Germinal center (tissue), 1 donor: Measurements from ENCODE around the gene STK35.
A peak's percentile ranks its signal among the peaks of the same experiment; 100 is the strongest.

Experiments
- DNase-seq: peaks from one replicate; pipeline ENCODE4 v3.0.0; 2012; ENCODE audit warnings: mixed read lengths, low spot score

STK35 gene

DNA sequence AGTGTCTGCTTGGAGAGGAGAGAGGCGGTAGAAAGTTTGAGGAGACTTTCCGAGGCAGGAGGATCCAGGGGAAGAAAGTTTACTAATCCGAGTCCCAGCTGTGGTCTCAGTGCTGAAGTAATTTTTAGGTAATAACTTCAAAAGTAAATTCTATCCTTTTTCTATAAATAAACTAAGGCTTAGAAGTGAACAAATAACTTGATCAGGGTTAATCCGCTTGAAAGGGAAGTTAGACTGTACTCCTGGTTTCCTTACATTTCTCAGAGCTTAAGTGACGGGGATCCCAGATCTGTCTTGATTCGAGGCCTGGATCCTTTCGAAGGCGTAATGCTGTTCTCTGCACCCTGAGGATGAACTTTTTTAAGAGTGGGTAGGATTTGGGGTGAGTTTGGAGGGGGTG lies 2.6 kb downstream of the STK35 start:
- no peak for DNase-seq

- DNase-seq: peak; percentile 22
These were observed 6.9 kb downstream of the STK35 start for GRCh38 chr20:2108498-2108897.

GRCh38 chr20:2108987-2109386 lies 7.4 kb downstream of the STK35 start:
- DNase-seq: no peak

- DNase-seq: no peak
These were observed 8.0 kb downstream of the STK35 start for GRCh38 chr20:2109425-2110210.

DNA sequence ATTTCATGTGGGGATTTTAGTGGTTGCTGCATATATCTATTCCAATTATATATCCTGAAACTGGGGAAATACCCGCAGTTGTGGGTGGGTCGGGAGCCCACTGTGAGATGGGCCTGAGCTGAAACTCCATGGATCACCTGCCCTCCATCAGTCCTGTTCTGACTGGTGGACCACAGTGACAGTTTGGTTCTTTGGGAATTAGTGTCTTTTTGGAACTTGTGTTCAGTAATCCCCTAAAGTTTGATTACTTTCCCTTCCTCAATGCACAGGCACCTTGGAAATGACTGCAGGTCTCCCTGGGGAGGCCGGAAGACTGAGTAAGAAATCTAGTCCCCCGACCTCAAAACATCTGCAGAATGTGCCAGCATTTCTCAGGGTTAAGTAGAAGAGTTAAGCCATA lies 11.3 kb downstream of the STK35 start:
- no peak for DNase-seq

DNA sequence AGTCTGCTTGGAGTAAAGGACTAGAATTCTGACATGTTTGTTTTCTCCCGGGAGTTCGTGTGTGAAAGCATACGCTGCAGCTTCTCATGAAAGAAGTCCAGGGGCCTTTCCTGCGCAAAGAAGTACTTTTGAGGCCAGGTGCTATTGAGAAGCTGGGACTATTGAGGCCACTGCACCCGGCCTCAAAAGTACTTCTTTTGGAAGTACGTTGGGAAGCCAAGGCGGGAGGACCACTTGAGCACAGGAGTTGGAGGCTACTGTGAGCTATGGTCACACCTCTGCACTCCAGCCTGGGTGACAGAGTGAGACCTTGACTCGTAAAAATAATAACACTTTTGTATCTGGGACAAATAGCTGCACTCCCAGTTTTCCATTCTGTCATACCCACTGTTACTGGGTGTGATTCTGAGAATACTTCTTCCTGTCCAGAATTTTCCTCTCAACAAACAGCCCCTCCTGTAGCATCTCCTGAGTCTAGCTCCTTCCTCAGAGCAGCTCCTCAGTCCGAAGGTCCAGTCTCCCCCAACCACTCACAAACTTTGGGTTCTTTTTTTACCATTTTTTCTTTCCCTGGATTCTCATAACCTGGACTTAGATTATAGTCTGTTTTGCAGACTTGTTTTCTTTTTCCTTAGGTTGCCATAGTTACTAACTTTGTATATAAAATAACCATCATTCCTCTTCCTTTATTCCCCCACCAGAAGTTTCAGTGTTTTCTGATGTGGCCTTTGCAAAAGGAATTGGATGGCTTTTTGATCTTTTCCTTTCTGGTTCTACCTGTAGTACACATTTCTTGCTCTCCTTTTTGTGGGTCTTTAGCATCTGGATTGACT lies 12.7 kb downstream of the STK35 start:
- DNase-seq: no peak

GRCh38 chr20:2114990-2115681 lies 13.5 kb downstream of the STK35 start:
- DNase-seq: no peak

DNA sequence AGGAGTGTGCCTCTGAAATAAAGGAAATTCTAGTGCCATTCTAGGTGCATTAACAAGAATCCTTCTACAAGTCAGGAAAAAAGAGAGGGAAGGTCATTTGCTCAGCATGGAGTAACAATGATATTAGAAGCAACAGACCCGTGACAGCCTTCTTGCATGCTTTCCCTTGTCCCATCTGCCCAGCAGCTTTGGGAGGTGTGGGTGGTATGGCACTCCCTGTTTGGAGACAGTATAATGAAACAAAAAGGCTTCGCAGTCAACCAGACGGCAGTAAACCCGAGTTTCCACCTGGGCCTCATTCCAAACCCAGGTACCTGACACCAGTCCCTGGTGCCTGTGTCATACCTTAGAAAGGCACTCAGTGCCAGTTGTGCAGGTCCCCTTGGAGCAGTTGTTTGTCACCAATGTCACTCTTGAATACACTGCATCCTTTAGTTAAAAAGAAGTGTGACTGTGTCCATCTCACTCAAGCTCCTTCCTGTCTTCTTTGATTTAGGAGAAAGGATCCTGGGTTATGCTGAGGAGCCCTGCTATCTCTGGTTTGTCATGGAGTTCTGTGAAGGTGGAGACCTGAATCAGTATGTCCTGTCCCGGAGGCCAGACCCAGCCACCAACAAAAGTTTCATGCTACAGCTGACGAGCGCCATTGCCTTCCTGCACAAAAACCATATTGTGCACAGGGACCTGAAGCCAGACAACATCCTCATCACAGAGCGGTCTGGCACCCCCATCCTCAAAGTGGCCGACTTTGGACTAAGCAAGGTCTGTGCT lies 14.7 kb downstream of the STK35 start:
- DNase-seq: no peak

- DNase-seq: no peak
These were observed 17.2 kb downstream of the STK35 start for GRCh38 chr20:2118783-2119182.

DNA sequence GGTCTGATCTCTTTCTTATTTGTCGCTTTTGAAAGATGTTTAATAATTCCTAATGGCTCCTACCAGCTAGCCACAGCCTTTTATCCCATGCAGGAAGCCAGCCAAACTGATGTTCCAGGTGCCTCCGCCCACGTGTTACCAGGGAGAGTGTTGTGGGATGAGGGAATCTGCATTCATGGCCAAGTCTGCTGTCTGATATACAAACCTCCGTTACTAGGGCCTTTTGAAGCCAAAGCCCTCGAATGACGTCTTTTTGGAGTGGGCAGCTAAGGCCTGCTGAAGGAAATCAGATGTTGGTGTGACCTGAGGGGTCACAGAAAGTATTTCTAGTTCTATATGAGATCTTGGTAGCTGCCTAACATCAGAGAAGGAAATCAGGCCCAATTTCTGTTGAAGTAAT lies 21.3 kb downstream of the STK35 start:
- DNase-seq: no peak

- DNase-seq: no peak
These were observed 22.1 kb downstream of the STK35 start for GRCh38 chr20:2123720-2124119.

- peak; percentile 69 for DNase-seq
These were observed 23.1 kb downstream of the STK35 start for GRCh38 chr20:2124564-2125213.

DNA sequence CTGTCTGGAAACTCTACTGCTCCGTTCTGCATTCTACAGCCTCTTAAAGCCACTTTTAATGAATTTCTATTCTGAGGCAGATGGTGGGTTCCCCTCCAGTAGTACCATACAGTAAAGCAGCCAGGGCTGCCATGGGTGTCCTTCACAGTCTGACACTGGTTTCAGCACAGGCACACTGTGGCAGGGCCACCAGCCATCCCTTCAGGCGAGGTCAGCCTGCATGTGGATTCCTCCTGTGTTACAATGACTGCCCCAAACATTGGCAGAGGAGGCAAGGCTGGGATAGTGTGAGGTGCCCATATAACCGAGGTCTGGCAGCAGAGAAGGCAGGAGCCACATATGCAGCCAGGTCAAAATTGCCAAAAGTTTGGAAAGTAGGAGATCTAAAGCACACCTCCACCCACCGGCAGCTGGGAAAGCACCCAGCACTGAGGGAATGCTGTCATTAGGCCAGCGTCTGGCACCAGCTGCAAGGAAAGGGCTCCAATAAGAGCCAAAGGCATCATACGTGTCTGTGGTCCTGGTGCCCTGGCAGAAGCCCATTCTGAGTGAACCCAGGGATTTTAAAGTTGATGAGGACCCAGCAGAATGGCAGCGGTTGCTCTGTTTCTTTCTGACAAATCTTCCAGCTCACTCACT lies 24.0 kb downstream of the STK35 start:
- no peak for DNase-seq

DNA sequence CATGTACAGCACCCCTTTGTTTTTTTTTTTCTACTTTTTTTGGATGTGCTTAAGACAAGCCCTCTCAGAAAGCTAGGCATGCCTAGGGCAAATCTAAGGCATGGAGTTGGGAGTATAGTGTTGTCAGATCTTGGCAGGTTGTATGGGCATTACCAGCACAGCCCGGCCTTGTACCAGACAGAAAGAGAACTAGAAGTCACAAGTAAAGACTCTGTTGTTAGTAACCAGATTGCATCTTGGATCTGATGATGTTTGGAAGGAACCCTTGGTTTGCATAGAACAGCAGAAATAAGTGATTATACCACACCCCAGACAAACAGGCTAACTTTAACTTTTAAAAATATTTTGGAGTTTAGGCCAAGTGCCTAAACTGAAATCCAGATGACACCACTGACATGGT lies 25.6 kb downstream of the STK35 start:
- no peak for DNase-seq

GRCh38 chr20:2128542-2128941 lies 26.9 kb downstream of the STK35 start:
- no peak for DNase-seq

DNA sequence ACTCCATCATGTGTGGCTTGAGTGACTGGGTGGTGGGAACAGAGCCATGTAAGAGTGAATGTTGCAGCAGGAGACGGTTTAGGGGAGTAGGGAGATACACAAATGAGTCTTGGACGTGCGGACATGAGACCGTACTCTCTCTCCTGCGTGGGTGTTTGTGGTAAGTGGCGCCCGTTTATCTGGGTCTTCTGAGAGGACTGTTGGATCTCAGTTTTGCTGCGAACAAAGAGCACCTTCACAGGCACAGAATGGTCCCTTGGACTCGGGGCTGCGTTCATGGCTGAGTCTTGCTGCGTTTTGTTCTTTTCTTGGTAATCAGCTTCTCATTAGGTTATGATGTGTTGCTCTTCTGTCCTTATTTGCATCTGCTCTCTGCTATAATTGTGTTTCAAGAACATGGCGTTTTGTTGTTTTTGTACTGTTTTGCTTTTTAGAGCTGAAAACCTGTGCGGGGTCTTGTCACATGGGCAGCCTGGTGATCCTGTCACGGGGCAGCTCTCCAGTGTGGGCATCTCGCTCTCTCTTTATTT lies 28.5 kb downstream of the STK35 start:
- no peak for DNase-seq

- DNase-seq: no peak
These were observed 29.1 kb downstream of the STK35 start for GRCh38 chr20:2130683-2131082.

DNA sequence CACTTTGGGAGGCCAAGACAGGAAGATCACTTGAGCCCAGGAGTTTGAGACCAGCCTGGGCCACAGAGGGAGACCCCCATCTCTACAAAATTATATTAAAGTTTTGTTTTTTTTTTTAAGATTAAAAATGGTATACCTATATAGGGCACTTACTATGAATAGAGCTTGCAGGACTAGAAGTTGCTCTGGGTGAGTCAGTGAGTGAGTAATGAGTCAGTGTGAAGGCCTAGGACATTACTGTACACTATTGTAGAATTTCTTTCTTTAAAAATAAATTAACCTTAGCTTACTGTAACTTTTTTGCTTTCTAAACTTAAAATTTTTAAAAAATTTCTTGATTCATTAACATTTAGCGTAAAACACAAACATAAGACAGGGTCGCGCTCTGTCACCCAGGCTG lies 29.7 kb downstream of the STK35 start:
- no peak for DNase-seq

- DNase-seq: no peak
These were observed 30.9 kb downstream of the STK35 start for GRCh38 chr20:2132461-2132901.

GRCh38 chr20:2133318-2134183 lies 31.9 kb downstream of the STK35 start:
- no peak for DNase-seq
